GM12878 (cell line): ENCODE data around the gene HID1. TPM values are rescaled to one million over a fixed set of nuclear protein-coding genes. Genes with fewer than 3 reads are reported as not detected.
A peak's percentile ranks its signal among the peaks of the same experiment; 100 is the strongest.

Source experiments
- ATAC-seq: fragments of 200-7000 bp; cut with Tn5 transposase; 3 replicates; pipeline ENCODE4 v1.9.1; 2020; ENCODE audit warnings: mild to moderate bottlenecking, moderate library complexity
- BruUV-seq: library from RNA; stranded (reverse); fragments of 400-500 nt; replicated peaks from 2 replicates; lab custom pipeline; 2021; lab: Mats Ljungman, UMichigan
- CTCF ChIA-PET: fragments of 300-600 bp; sonication (Branson Sonifier 250); formaldehyde crosslinking; extraction: SDS; loops from one replicate; lab custom pipeline; 2021; ENCODE audit warnings: inconsistent platforms; lab: Yijun Ruan, JAX
- POLR2A ChIA-PET: fragments of 350-600 bp; formaldehyde crosslinking; extraction: SDS; loops from one replicate; lab custom pipeline; 2021; ENCODE audit warnings: inconsistent platforms; lab: Charles Lee
- RAD21 ChIA-PET: fragments of 300-600 bp; sonication (Branson Sonifier 250); formaldehyde crosslinking; loops from one replicate; lab custom pipeline; 2023; ENCODE audit warnings: antibody characterized with exemption; ENCODE audit not compliant: unreplicated experiment; lab: Charles Lee
- SMC1A ChIA-PET: fragments of 300-600 bp; sonication (Branson Sonifier 250); formaldehyde crosslinking; loops from one replicate; lab custom pipeline; 2023; ENCODE audit not compliant: unreplicated experiment, uncharacterized antibody; lab: Charles Lee
- DNase-seq: peaks from one replicate; pipeline ENCODE4 v3.0.0-alpha.2; 2011; ENCODE audit warnings: low read depth, low spot score
- FAIRE-seq: peaks from 3 replicates; lab custom pipeline; 2011; peaks lifted over from hg19 to GRCh38; lab: Jason Lieb, UNC
- H2AFZ ChIP-seq: 2 replicates; pipeline ENCODE4 v1.6.0; 2011; ENCODE audit warnings: low read depth, low read length, control low read depth; ENCODE audit not compliant: control insufficient read depth
- H3K27ac ChIP-seq: 2 replicates; pipeline ENCODE4 v1.5.1; 2011; ENCODE audit warnings: control low read depth; ENCODE audit not compliant: control insufficient read depth, insufficient read depth
- H3K27me3 ChIP-seq, 2 experiments: replicated peaks in 1 of 2; 2 replicates each; pipeline versions ENCODE4 v1.6.0 to v1.6.1; 2011; ENCODE audit warnings: low read length in 1 of 2; ENCODE audit not compliant: control insufficient read depth in 2 of 2, insufficient read depth in 2 of 2
- H3K36me3 ChIP-seq, 2 experiments: 2 replicates each; pipeline ENCODE4 v1.5.1; 2011; ENCODE audit warnings: low read length in 1 of 2; ENCODE audit not compliant: control insufficient read depth in 2 of 2, insufficient read depth in 2 of 2
- H3K4me1 ChIP-seq: 2 replicates; pipeline ENCODE4 v1.6.1; 2011; ENCODE audit warnings: mild to moderate bottlenecking, low read length, moderate library complexity, mixed read lengths; ENCODE audit not compliant: control insufficient read depth, insufficient read depth
- H3K4me2 ChIP-seq: 2 replicates; pipeline ENCODE4 v1.6.0; 2011; ENCODE audit warnings: control low read depth; ENCODE audit not compliant: control insufficient read depth, insufficient read depth
- H3K4me3 ChIP-seq: fragments of 200-600 bp; sonication (generic); 2 replicates; pipeline ENCODE4 v1.5.1; 2016
- H3K79me2 ChIP-seq: 2 replicates; pipeline ENCODE4 v1.6.0; 2011; ENCODE audit warnings: low read length; ENCODE audit not compliant: control insufficient read depth, insufficient read depth
- H3K9ac ChIP-seq: 2 replicates; pipeline ENCODE4 v1.8.0; 2011; ENCODE audit warnings: low read length, control low read depth, mixed read lengths; ENCODE audit not compliant: control insufficient read depth, insufficient read depth
- H3K9me3 ChIP-seq: replicated peaks from 3 replicates; pipeline ENCODE4 v1.5.1; 2011; ENCODE audit warnings: mild to moderate bottlenecking, low read length; ENCODE audit not compliant: control insufficient read depth, insufficient read depth
- H4K20me1 ChIP-seq: 2 replicates; pipeline ENCODE4 v1.6.0; 2011; ENCODE audit not compliant: control insufficient read depth, insufficient read depth
- LARP7 ChIP-seq: fragments of 450-650 bp; IDR thresholded peaks from 2 replicates; pipeline ENCODE4 v1.6.1; 2017; ENCODE audit warnings: mild to moderate bottlenecking
- RAD21 ChIP-seq: IDR thresholded peaks from 2 replicates; pipeline ENCODE4 v1.6.1; 2011; ENCODE audit warnings: mild to moderate bottlenecking, low read depth, low read length, moderate library complexity; ENCODE audit not compliant: insufficient read depth
- REST ChIP-seq: IDR thresholded peaks from 2 replicates; pipeline ENCODE4 v1.6.1; 2012; ENCODE audit warnings: mild to moderate bottlenecking, low read depth, low read length
- ZBTB4 ChIP-seq: fragments of 450-650 bp; formaldehyde crosslinking; IDR thresholded peaks from 2 replicates; pipeline ENCODE4 v1.4.0; 2022; ENCODE audit warnings: mild to moderate bottlenecking, moderate library complexity
- WGBS: methylation state at CpG from one replicate; pipeline ENCODE4 v1.1.6; 2016; ENCODE audit warnings: low lambda C conversion rate; ENCODE audit not compliant: insufficient replicate concordance, insufficient coverage; ENCODE audit errors: missing lambda C conversion rate; 5-methylcytosine and 5-hydroxymethylcytosine counted together
- in situ Hi-C: fragments of 300-500 bp; cut with MboI; formaldehyde crosslinking; loops from 9 replicates; pipeline ENCODE4 v1.14.3; 2018; ENCODE audit warnings: mixed read lengths
- intact Hi-C: fragments of 100-400 bp; cut with micrococcal nuclease; formaldehyde crosslinking; loops from one replicate; pipeline ENCODE4 v1.14.2; 2022; ENCODE audit not compliant: unreplicated experiment
- polyA plus RNA-seq, 11 experiments: library from polyadenylated mRNA; depleted of rRNA in 4 of 11; unstranded in 6 of 11; stranded (reverse) in 5 of 11; fragments of >200 nt; fragmentation: Nextera tagmentation in 4 of 11; fragmentation: Illumina TruSeq in 1 of 11; extraction: Ambion mirVana in 4 of 11; extraction: Trizol in 1 of 11; gene quantifications; 1 replicate in 1 of 11; 2 replicates in 10 of 11; pipeline versions ENCODE4 v1.2.1 to v1.2.3, GENCODE V29; 2011 to 2016; ENCODE audit warnings: inconsistent platforms in 2 of 11, missing spikeins in 2 of 11, low read depth in 1 of 11
- total RNA-seq, 4 experiments: library from RNA; depleted of rRNA in 3 of 4; stranded (reverse); fragments of >200 nt in 3 of 4; fragmentation: Illumina TruSeq in 1 of 4; extraction: Trizol in 1 of 4; gene quantifications; 2 replicates each; pipeline versions ENCODE4 v1.2.1 to v1.2.3, GENCODE V29; 2013 to 2021

HID1 gene
- total and polyA plus RNA-seq, 10 of the 15 experiments (the other 5 are each of a cell fraction or from before 2014, with no cell fraction given): 0.04 to 0.77 (median 0.32) TPM; not detected in 2

GRCh38 chr17:74938194-74938950 lies 34.2 kb downstream of the HID1 start (continued):
- no peak for TF ChIP-seq ZBTB4 (CRISPR knock-in tag)
- TF ChIP-seq, all 136 proteins: peak for 0

- FAIRE-seq (no peak), ATAC-seq (no peak)
- in situ Hi-C loops: no loop called here
- no TSS peak for BruUV-seq
- H2AFZ ChIP-seq: no peak overlapping the region
- no peaks in the 10 kb centered on the region for H3K36me3 ChIP-seq
- H4K20me1 ChIP-seq: no peaks in the 10 kb centered on the region
- RAD21 ChIA-PET: no interaction called here
- POLR2A ChIA-PET: interaction anchor here (0.6 kb wide), 1 partner anchor 11 kb away, joined by 5 read pairs; no protein-coding TSS in a partner anchor
- SMC1A ChIA-PET: no interaction called here
- peaks cover 6 to 9% of the 10 kb centered on the region in 2 experiments for H3K27me3 ChIP-seq
- no peaks in the 10 kb centered on the region for H3K79me2 ChIP-seq
- no peak overlapping the region for H3K9ac ChIP-seq
- H3K4me3 ChIP-seq: no peak overlapping the region
- CTCF ChIA-PET: interaction anchor here (0.7 to 1.1 kb wide), 5 partner anchors 12 to 354 kb away, joined by 3 to 5 read pairs (median 3); no protein-coding TSS in a partner anchor
- no peaks in the 10 kb centered on the region for H3K4me1 ChIP-seq
- TF ChIP-seq REST (peak; percentile 49; the same call in 1 of the 2 replicates), LARP7 (no peak), RAD21 (no peak)
- TF ChIP-seq, all 136 proteins: peak for 1
- DNase-seq: no peak
- Histone ChIP-seq H3K9me3 (no peaks in the 10 kb centered on the region), H3K27ac (no peak overlapping the region), H3K4me2 (no peak overlapping the region)
- 19% methylated on average over 11 of the region's 11 CpGs for WGBS
- intact Hi-C loops: no loop called here
Observed at GRCh38 chr17:74937064-74938051, 35.2 kb downstream of the HID1 start.
